ENCODE measurements around the gene CLDN11. TPM values are rescaled to one million over a fixed set of nuclear protein-coding genes. Genes with fewer than 3 reads are reported as not detected.

Gene CLDN11
- polyA plus RNA-seq, 1 donor from 2014 or later = 0.98 TPM

DNA sequence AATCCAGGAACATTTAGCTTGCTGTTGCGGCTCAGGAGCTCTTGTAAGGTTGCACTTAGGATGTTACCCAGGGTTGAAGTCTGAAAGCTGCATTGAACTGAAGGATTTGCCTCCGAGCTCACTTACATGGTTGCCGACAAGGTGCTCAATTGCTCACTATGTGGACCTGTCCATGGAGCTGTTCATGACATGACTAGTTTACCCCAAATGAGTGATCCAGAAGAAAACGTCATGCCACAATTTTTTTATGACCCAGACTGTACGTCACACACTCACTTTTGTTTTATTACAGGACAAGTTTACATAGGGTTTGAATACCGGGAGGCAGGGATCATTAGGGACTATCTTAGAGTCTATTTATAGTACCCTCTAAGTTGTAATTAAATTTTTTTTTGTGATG lies 21.0 kb upstream of the CLDN11 start:
- no peaks in the 10 kb centered on the region for H3K27me3 ChIP-seq (ENCODE audit: insufficient read depth, low read depth, low read length)
- H4K20me1 ChIP-seq (ENCODE audit: insufficient read depth) = no peaks in the 10 kb centered on the region
- H3K36me3 ChIP-seq (ENCODE audit: insufficient read depth, low read length) = no peaks in the 10 kb centered on the region
- no peak overlapping the region for H3K4me2 ChIP-seq (ENCODE audit: low read length)
- H3K4me3 ChIP-seq (ENCODE audit: low read length) = no peak overlapping the region
- H3K9me3 ChIP-seq (ENCODE audit: low read length) = no peaks in the 10 kb centered on the region
- TF ChIP-seq MXI1 (conservative IDR thresholded peaks at IDR 0.05; ENCODE audit: poor library complexity, severe bottlenecking) = no peak
- no peak for TF ChIP-seq EZH2 (IDR thresholded peaks at IDR 0.05; ENCODE audit: borderline replicate concordance, insufficient read depth, low read length, poor library complexity, severe bottlenecking)
- TF ChIP-seq, protein P1, sequence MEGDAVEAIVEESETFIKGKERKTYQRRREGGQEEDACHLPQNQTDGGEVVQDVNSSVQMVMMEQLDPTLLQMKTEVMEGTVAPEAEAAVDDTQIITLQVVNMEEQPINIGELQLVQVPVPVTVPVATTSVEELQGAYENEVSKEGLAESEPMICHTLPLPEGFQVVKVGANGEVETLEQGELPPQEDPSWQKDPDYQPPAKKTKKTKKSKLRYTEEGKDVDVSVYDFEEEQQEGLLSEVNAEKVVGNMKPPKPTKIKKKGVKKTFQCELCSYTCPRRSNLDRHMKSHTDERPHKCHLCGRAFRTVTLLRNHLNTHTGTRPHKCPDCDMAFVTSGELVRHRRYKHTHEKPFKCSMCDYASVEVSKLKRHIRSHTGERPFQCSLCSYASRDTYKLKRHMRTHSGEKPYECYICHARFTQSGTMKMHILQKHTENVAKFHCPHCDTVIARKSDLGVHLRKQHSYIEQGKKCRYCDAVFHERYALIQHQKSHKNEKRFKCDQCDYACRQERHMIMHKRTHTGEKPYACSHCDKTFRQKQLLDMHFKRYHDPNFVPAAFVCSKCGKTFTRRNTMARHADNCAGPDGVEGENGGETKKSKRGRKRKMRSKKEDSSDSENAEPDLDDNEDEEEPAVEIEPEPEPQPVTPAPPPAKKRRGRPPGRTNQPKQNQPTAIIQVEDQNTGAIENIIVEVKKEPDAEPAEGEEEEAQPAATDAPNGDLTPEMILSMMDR (IDR thresholded peaks at IDR 0.05; ENCODE audit: poor library complexity, severe bottlenecking) = no peak
- TF ChIP-seq TAF1 (IDR thresholded peaks at IDR 0.05; ENCODE audit: low read depth) = no peak
- TF ChIP-seq, protein P2, sequence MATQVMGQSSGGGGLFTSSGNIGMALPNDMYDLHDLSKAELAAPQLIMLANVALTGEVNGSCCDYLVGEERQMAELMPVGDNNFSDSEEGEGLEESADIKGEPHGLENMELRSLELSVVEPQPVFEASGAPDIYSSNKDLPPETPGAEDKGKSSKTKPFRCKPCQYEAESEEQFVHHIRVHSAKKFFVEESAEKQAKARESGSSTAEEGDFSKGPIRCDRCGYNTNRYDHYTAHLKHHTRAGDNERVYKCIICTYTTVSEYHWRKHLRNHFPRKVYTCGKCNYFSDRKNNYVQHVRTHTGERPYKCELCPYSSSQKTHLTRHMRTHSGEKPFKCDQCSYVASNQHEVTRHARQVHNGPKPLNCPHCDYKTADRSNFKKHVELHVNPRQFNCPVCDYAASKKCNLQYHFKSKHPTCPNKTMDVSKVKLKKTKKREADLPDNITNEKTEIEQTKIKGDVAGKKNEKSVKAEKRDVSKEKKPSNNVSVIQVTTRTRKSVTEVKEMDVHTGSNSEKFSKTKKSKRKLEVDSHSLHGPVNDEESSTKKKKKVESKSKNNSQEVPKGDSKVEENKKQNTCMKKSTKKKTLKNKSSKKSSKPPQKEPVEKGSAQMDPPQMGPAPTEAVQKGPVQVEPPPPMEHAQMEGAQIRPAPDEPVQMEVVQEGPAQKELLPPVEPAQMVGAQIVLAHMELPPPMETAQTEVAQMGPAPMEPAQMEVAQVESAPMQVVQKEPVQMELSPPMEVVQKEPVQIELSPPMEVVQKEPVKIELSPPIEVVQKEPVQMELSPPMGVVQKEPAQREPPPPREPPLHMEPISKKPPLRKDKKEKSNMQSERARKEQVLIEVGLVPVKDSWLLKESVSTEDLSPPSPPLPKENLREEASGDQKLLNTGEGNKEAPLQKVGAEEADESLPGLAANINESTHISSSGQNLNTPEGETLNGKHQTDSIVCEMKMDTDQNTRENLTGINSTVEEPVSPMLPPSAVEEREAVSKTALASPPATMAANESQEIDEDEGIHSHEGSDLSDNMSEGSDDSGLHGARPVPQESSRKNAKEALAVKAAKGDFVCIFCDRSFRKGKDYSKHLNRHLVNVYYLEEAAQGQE (IDR thresholded peaks at IDR 0.05; ENCODE audit: borderline replicate concordance) = no peak
- no peak for TF ChIP-seq RAD21 (conservative IDR thresholded peaks at IDR 0.05)
- no peak for TF ChIP-seq EP300 (conservative IDR thresholded peaks at IDR 0.05; ENCODE audit: poor library complexity, severe bottlenecking)
- no peak for TF ChIP-seq SMC3 (conservative IDR thresholded peaks at IDR 0.05; ENCODE audit: poor library complexity)
- TF ChIP-seq POLR2AphosphoS5 (IDR thresholded peaks at IDR 0.05) = no peak
- no peaks in the 10 kb centered on the region for H3K9me2 ChIP-seq (ENCODE audit: insufficient read depth, low read length)
- H2AFZ ChIP-seq (ENCODE audit: low read depth, low read length) = no peak overlapping the region
- H3K9ac ChIP-seq (ENCODE audit: low read length) = no peak overlapping the region
- no peaks in the 10 kb centered on the region for H3K79me2 ChIP-seq (replicated peaks; ENCODE audit: insufficient read depth, low read length)
- H3F3A ChIP-seq (ENCODE audit: insufficient read depth, low read length, poor library complexity, severe bottlenecking) = no peaks in the 10 kb centered on the region
- H3K27ac ChIP-seq (ENCODE audit: low read length) = no peak overlapping the region

DNA sequence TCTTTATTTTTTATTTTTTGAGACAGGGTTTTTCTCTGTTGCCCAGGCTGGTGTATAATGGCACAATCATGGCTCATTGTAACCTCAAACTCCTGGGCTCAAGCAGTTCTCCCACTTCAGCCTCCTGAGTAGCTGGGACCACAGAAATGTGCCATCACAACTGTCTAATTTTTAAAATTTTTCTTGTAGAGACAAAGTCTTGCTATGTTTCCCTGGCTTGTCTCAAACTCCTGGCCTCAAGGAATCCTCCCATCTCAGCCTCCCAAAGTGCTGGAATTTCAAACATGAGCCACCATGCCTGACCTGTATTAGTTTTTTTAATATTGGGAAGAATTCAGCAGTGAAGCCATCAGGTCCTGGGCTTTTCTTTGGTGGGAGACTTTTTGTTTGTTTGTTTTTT lies 13.6 kb upstream of the CLDN11 start:
- no peaks in the 10 kb centered on the region for H3K36me3 ChIP-seq (ENCODE audit: insufficient read depth, low read length)
- H3F3A ChIP-seq (ENCODE audit: insufficient read depth, low read length, poor library complexity, severe bottlenecking) = no peaks in the 10 kb centered on the region
- no peak overlapping the region for H3K27ac ChIP-seq (ENCODE audit: low read length)
- no peaks in the 10 kb centered on the region for H3K27me3 ChIP-seq (ENCODE audit: insufficient read depth, low read depth, low read length)
- H2AFZ ChIP-seq (ENCODE audit: low read depth, low read length) = no peak overlapping the region
- TF ChIP-seq, protein P2 (IDR thresholded peaks at IDR 0.05; ENCODE audit: borderline replicate concordance) = no peak
- TF ChIP-seq TAF1 (IDR thresholded peaks at IDR 0.05; ENCODE audit: low read depth) = no peak
- no peak for TF ChIP-seq MXI1 (conservative IDR thresholded peaks at IDR 0.05; ENCODE audit: poor library complexity, severe bottlenecking)
- no peak for TF ChIP-seq POLR2AphosphoS5 (IDR thresholded peaks at IDR 0.05)
- TF ChIP-seq RAD21 (conservative IDR thresholded peaks at IDR 0.05) = no peak
- TF ChIP-seq EP300 (conservative IDR thresholded peaks at IDR 0.05; ENCODE audit: poor library complexity, severe bottlenecking) = no peak
- TF ChIP-seq SMC3 (conservative IDR thresholded peaks at IDR 0.05; ENCODE audit: poor library complexity) = no peak
- no peak for TF ChIP-seq EZH2 (IDR thresholded peaks at IDR 0.05; ENCODE audit: borderline replicate concordance, insufficient read depth, low read length, poor library complexity, severe bottlenecking)
- TF ChIP-seq, protein P1 (IDR thresholded peaks at IDR 0.05; ENCODE audit: poor library complexity, severe bottlenecking) = no peak
- no peaks in the 10 kb centered on the region for H3K79me2 ChIP-seq (replicated peaks; ENCODE audit: insufficient read depth, low read length)
- no peaks in the 10 kb centered on the region for H4K20me1 ChIP-seq (ENCODE audit: insufficient read depth)
- no peaks in the 10 kb centered on the region for H3K9me3 ChIP-seq (ENCODE audit: low read length)
- no peak overlapping the region for H3K4me3 ChIP-seq (ENCODE audit: low read length)
- no peaks in the 10 kb centered on the region for H3K9me2 ChIP-seq (ENCODE audit: insufficient read depth, low read length)
- H3K9ac ChIP-seq (ENCODE audit: low read length) = no peak overlapping the region
- no peak overlapping the region for H3K4me2 ChIP-seq (ENCODE audit: low read length)
